Astrocyte of the spinal cord (primary cell): ENCODE results near the gene OPRL1.

Source experiments
- DNase-seq: peaks from one replicate; pipeline ENCODE4 v3.0.0; 2011; ENCODE audit warnings: low read depth, low spot score
- H3K4me3 ChIP-seq: 2 replicates; pipeline ENCODE4 v1.5.1; 2011; ENCODE audit warnings: low read depth, mild to moderate bottlenecking, low read length, moderate library complexity
- CTCF ChIP-seq: IDR thresholded peaks from 2 replicates; pipeline ENCODE4 v1.5.1; 2012; ENCODE audit warnings: low read depth, mild to moderate bottlenecking, low read length, inconsistent platforms
- in situ Hi-C: cut with HindIII; loops from 2 replicates; pipeline ENCODE4 v1.10.0; 2017; ENCODE audit warnings: low sequenced_read_pairs

The OPRL1 gene

GRCh38 chr20:64068386-64069208 is 11.3 kb upstream of the OPRL1 start:
- no peak overlapping the region for H3K4me3 ChIP-seq
- TF ChIP-seq CTCF: no peak
- no peak for DNase-seq
- in situ Hi-C loops: no loop called here

- in situ Hi-C loops: no loop called here
- H3K4me3 ChIP-seq: no peak overlapping the region
- TF ChIP-seq CTCF: no peak
- no peak for DNase-seq
Measured at GRCh38 chr20:64069209-64069613, 10.7 kb upstream of the OPRL1 start.

- no peak overlapping the region for H3K4me3 ChIP-seq
- in situ Hi-C loops: no loop called here
- peak; percentile 89 for TF ChIP-seq CTCF
- DNase-seq: no peak
Measured at GRCh38 chr20:64069614-64070243, 10.2 kb upstream of the OPRL1 start.

- no peak for TF ChIP-seq CTCF
- in situ Hi-C loops: no loop called here
- H3K4me3 ChIP-seq: no peak overlapping the region
- DNase-seq: no peak
Measured at GRCh38 chr20:64070244-64070993, 9.5 kb upstream of the OPRL1 start.

GRCh38 chr20:64071341-64072332 is 8.2 kb upstream of the OPRL1 start:
- no peak for TF ChIP-seq CTCF
- no peak overlapping the region for H3K4me3 ChIP-seq
- in situ Hi-C loops: no loop called here

More at GRCh38 chr20:64071341-64072332, 8.2 kb upstream of the OPRL1 start:
- DNase-seq: no peak
